ENCODE measurements around the gene BARHL2.

The BARHL2 gene

DNA sequence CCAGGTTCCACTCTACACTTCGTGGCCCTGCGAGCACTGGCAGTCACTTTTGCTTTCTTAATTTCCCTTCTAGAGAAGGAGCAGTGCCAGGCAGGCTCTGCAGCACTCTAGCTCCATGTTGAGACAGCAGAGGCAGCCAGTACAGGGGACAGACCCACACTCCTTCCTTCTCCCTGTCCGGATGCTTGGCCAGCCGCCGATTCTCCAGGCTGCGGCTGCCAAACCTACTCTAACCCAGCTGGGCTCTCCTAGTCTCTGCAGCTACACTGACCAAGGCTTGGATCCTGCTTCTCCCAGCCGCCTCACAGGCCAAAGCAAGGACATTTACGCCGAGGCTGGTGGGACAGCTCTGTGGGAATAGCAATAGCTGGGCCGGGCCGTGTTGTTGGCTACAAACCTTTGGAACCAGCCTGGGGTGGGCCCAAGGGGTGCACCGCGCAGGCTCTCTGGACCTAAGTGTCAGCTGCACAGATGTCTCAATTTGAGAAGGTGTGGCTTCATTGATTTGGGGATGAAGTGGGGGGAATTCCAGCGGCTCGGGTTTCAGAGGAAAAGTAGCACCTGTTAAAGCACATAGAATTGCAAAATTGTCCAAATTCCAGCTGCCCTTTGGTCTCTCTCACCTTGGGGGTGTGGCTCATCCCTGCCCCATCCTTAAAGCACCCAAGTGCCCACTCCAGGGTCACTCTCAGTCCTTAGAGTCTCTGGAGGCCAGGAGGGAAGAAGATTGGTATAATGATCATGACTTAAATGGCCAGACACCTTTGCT lies 3.2 kb downstream of the BARHL2 start:
- Histone ChIP-seq H3K4me2 (no peak overlapping the region), H3K4me1 (no peaks in the 10 kb centered on the region), H3K4me3 (no peak overlapping the region), H3K36me3 (no peaks in the 10 kb centered on the region; a peak in 1 of 22 replicates), H3K9me3 (replicated peaks in 1 of 11) (peaks cover 31 to 66% (median 36%) of the 10 kb centered on the region in 11 experiments), H3K9ac (no peak overlapping the region), H4K20me1 (peaks cover 0 to 13% (median 0%) of the 10 kb centered on the region in 11 experiments; a peak in 5 of 22 replicates), H3K27me3 (peaks cover 89 to 100% (median 96%) of the 10 kb centered on the region in 11 experiments), H3K27ac (no peak overlapping the region)
- no peak for TF ChIP-seq Cebpa-rat (IDR thresholded peaks at IDR 0.05)

DNA sequence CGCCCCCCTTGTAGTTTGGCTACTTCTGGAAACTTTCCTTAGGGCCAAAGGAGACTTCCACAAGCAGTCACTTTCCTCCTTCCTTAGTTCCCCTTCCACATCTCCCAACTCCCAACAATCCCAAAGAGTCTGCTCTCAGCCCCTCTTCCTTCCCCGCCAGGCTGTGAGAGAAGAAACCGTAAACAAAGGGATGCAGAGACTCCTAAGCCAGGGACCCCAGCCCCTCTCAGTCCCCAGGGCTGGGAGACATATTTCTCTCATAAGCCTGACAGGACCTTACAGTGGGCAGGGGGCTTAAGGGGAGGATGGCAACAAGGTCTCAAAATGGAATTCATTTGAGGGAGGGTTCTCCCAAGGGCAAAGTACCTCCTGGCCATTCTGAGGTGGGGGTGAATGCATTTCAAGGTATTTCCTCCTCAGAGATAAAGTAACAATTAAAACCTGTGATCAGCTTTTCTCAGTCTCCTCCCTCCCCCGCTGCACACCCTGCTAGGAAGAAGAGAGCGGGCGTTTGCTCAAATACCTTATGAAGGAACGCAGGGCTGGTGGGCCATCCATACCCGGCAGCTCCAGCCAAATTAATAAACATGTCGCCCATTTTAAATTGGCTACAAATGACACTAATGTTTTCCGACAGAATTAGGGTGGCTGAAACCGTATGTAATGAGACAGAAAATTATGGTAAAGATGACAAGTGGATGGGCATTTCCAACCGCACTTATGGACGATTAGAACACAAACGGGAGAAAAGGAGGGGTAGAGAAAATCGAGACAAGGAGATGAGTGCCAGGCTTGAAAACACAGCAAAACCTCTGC lies 4.0 kb downstream of the BARHL2 start:
- Histone ChIP-seq H3K4me3 (no peak overlapping the region), H3K4me2 (no peak overlapping the region), H3K27me3 (peaks cover 89 to 100% (median 96%) of the 10 kb centered on the region in 11 experiments)

DNA sequence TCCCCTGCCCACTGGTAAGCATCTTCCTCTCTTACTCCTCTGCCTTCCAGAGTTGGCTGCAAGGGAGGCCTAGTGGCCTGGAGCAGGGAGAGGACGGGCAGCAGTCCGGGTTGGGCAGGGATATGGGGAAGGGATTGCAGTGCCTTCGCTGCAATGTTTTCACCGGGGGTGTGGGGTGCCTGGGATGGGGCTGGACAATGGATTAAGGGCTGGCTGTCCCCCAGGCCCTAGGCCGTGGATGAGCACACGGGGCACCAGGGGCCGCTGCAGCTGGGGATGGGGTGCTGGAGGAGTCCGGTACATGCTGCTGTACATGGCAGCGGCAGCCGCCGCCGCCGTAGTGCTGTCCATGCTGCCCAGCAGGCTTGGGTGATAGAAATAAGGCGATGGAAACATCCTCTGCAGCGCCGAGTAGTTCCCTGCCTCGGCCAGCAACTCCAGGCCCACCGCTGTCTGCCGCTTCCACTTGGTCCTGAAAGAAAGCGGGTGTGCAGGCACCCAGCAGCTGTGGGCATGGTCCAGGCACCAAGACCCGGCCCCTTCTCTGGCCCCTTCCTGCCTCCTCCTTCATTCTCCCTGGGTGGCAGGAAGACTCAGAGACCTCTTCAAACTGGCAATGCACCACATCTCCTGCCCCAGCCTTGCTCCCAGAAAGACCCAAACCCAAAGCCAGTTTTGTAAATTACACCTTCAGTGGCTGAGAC lies 4.8 kb downstream of the BARHL2 start:
- Histone ChIP-seq H3K27me3 (peaks cover 95 to 100% (median 98%) of the 10 kb centered on the region in 11 experiments), H3K9ac (no peak overlapping the region), H4K20me1 (peaks cover 0 to 13% (median 0%) of the 10 kb centered on the region in 11 experiments; a peak in 5 of 22 replicates), H3K4me3 (no peak overlapping the region), H3K4me1 (no peaks in the 10 kb centered on the region), H3K27ac (no peak overlapping the region), H3K4me2 (no peak overlapping the region), H3K36me3 (no peaks in the 10 kb centered on the region), H3K9me3 (replicated peaks in 1 of 11) (peaks cover 23 to 62% (median 28%) of the 10 kb centered on the region in 11 experiments)
- TF ChIP-seq Cebpa-rat (IDR thresholded peaks at IDR 0.05): no peak

More for the DNA sequence above, 4.0 kb downstream of the BARHL2 start:
- H3K36me3 ChIP-seq: no peaks in the 10 kb centered on the region
- no peak for TF ChIP-seq Cebpa-rat (IDR thresholded peaks at IDR 0.05)
- no peak overlapping the region for H3K27ac ChIP-seq
- H3K9ac ChIP-seq: no peak overlapping the region
- peaks cover 0 to 13% (median 0%) of the 10 kb centered on the region in 11 experiments; a peak in 5 of 22 replicates for H4K20me1 ChIP-seq
- no peaks in the 10 kb centered on the region for H3K4me1 ChIP-seq
- peaks cover 23 to 62% (median 29%) of the 10 kb centered on the region in 11 experiments for H3K9me3 ChIP-seq (replicated peaks in 1 of 11)

DNA sequence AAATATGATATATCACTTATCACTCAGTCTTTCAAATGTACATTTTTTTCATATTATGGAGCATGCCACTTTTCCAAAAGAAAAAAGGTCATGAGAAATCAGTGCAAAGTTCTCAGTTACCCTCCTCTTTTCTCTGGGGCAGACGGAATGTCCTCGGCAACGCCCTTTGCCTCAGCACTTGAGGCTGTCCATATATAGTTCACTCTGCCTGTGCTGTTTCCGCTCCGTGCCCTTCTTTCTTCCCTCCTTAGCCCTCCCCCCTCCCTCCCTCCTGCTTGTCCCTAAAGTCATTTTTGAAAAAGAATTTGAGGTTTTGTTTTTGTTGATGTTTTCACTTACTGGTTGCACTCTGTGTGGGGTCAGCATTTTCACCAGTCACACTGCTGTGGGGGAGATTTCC lies 5.4 kb downstream of the BARHL2 start:
- H3K4me2 ChIP-seq: no peak overlapping the region
- no peak overlapping the region for H3K9ac ChIP-seq
- H3K4me3 ChIP-seq: no peak overlapping the region
- TF ChIP-seq Cebpa-rat (IDR thresholded peaks at IDR 0.05): no peak
- peaks cover 23 to 62% (median 28%) of the 10 kb centered on the region in 11 experiments for H3K9me3 ChIP-seq (replicated peaks in 1 of 11)
- H3K36me3 ChIP-seq: no peaks in the 10 kb centered on the region
- H3K4me1 ChIP-seq: no peaks in the 10 kb centered on the region
- H3K27me3 ChIP-seq: peaks cover 90 to 100% (median 97%) of the 10 kb centered on the region in 11 experiments
- H4K20me1 ChIP-seq: peaks cover 0 to 13% (median 0%) of the 10 kb centered on the region in 11 experiments; a peak in 5 of 22 replicates
- H3K27ac ChIP-seq: no peak overlapping the region

DNA sequence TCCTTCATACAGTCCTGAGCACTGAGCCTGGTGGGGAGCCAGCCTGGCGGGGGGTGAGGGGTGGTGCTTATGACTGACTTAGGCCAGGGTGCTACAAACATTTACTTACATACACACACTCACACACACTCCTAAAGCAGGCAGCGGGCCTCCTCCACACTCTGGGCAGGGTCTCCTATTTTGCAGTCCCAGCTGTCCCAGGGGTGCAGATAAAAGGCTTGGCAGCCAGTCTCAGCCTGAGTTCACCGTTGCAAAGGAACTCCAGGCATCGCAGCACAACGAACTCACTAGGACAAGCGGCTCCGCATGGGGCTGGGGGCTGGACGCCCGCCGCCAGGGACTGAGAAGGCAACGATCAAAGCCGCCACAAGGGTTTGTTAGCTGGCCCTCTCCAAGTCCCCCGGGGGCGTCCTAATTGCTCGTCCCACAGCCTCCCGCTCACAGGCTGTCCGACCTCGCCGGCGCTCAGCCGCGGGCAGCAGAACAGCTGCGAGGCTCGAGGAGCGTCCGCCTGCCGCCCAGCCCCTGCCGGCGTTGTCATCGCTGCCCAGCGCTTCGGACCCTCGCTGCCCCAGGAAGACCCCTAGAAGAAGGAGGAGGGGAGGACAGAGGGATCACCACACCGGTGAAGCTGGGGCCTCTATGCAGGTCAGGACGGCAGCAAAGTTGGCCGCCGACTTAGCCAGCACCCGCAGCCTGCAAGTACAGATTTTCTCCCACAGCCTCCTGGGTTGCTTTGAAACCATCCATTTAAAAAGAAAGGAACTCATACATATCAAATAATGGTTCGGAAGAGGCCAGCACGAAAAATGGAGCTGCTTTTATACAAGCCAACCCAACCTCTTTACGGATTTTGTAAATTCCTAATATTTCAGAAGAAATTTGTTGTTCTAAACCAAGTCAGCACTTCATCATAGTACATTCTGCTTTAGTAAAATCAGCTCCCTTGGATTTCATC lies 6.2 kb downstream of the BARHL2 start:
- Histone ChIP-seq H4K20me1 (peaks cover 0 to 13% (median 0%) of the 10 kb centered on the region in 11 experiments; a peak in 5 of 22 replicates), H3K27me3 (peaks cover 82 to 92% (median 89%) of the 10 kb centered on the region in 11 experiments), H3K4me2 (no peak overlapping the region), H3K9me3 (replicated peaks in 1 of 11) (peaks cover 16 to 62% (median 27%) of the 10 kb centered on the region in 11 experiments), H3K4me3 (no peak overlapping the region), H3K4me1 (peaks cover 0 to 4% (median 0%) of the 10 kb centered on the region in 10 experiments; a peak in 4 of 20 replicates), H3K27ac (no peak overlapping the region), H3K36me3 (no peaks in the 10 kb centered on the region), H3K9ac (no peak overlapping the region)
- no peak for TF ChIP-seq Cebpa-rat (IDR thresholded peaks at IDR 0.05)

DNA sequence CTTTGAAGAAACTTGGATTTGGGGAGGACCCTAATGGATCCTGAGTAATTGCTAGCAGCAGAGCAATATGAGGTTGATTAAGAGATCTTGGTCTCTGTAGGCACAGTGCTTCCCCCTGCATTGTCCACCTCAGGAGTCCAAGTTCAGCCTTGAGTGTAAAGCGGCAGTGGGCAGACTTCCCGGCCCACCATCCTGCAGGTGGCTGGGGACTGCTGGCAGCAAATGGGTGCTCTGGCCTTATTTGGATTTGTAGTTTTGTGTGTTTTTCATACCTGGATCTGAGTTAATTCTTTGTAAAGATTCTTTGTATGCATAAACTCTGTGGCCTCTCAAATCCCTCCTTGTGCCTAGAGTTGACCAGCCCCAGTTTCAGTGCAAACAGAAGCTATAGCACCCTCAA lies 7.6 kb downstream of the BARHL2 start:
- no peaks in the 10 kb centered on the region for H3K36me3 ChIP-seq
- H3K27me3 ChIP-seq: peaks cover 69 to 78% (median 75%) of the 10 kb centered on the region in 11 experiments
- no peak overlapping the region for H3K9ac ChIP-seq
- H3K9me3 ChIP-seq (replicated peaks in 1 of 11): peaks cover 15 to 56% (median 26%) of the 10 kb centered on the region in 11 experiments
- H3K4me2 ChIP-seq: no peak overlapping the region
- peaks cover 0 to 15% (median 0%) of the 10 kb centered on the region in 10 experiments; a peak in 4 of 20 replicates for H3K4me1 ChIP-seq
- no peak overlapping the region for H3K4me3 ChIP-seq
- TF ChIP-seq Cebpa-rat (IDR thresholded peaks at IDR 0.05): no peak
- no peak overlapping the region for H3K27ac ChIP-seq
- H4K20me1 ChIP-seq: peaks cover 0 to 13% (median 0%) of the 10 kb centered on the region in 11 experiments; a peak in 5 of 22 replicates

DNA sequence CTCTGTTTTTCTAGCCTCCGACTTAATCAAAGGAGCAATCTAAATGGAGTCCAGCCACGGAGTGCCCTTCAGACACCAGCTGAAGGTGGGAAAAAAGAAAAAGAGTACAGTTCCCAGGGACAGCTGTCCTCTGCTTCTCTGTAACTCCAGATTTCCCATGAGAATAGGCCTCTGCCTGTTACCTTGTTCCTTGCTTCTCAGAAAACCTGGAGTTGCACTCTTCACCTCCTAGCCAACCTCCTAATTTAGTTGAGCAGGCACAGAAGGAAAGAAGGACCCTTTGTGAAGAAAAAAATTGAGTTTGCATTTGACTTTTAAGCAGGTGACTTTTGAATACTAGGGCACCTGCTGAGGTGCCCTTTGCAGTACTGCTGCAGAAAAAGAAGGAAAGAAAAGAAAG lies 8.3 kb downstream of the BARHL2 start:
- Histone ChIP-seq H3K9ac (no peak overlapping the region), H3K4me3 (no peak overlapping the region), H3K9me3 (replicated peaks in 1 of 11) (peaks cover 15 to 51% (median 26%) of the 10 kb centered on the region in 11 experiments), H3K27ac (no peak overlapping the region), H3K27me3 (peaks cover 61 to 71% (median 68%) of the 10 kb centered on the region in 11 experiments), H3K4me1 (peaks cover 0 to 15% (median 0%) of the 10 kb centered on the region in 10 experiments; a peak in 4 of 20 replicates), H3K36me3 (no peaks in the 10 kb centered on the region), H3K4me2 (no peak overlapping the region), H4K20me1 (peaks cover 0 to 13% (median 0%) of the 10 kb centered on the region in 11 experiments; a peak in 5 of 22 replicates)
- TF ChIP-seq Cebpa-rat (IDR thresholded peaks at IDR 0.05): no peak
